Measurements from ENCODE around the gene IER2. TPM values are rescaled to one million over a fixed set of nuclear protein-coding genes. Genes with fewer than 3 reads are reported as not detected.

The IER2 gene
- total and polyA plus RNA-seq, 9 of the 15 experiments (the other 6 are each of a cell fraction or from before 2014, with no cell fraction given): 4.5 to 205 (median 23.7) TPM

- TF ChIP-seq NR2F6 (CRISPR knock-in tag; IDR thresholded peaks at IDR 0.05) (no peak), GABPB1 (CRISPR knock-in tag; IDR thresholded peaks at IDR 0.05) (peak; percentile 71), FOXJ2 (tag; IDR thresholded peaks at IDR 0.05) (no peak), ZNF436 (CRISPR knock-in tag; IDR thresholded peaks at IDR 0.05) (no peak), RREB1 (CRISPR knock-in tag; IDR thresholded peaks at IDR 0.05) (no peak), ATF3 (IDR thresholded peaks at IDR 0.05) (peak; percentile 43; the same call in 1 of the 2 replicates), ATF3 (CRISPR knock-in tag; conservative IDR thresholded peaks at IDR 0.05) (no peak), KAT2B (IDR thresholded peaks at IDR 0.05; ENCODE audit: low read depth, low read length) (no peak), KLF16 (IDR thresholded peaks at IDR 0.05) (no peak), IRF2 (CRISPR knock-in tag; IDR thresholded peaks at IDR 0.05) (no peak), DPF2 (IDR thresholded peaks at IDR 0.05) (no peak), ZFP1 (CRISPR knock-in tag; IDR thresholded peaks at IDR 0.05) (no peak), ZNF24 (IDR thresholded peaks at IDR 0.05) (0 out of 2 replicates have a peak, but pooled peaks have one; percentile 35), ATF7 (IDR thresholded peaks at IDR 0.05) (peak; percentile 91), ZNF717 (CRISPR knock-in tag; IDR thresholded peaks at IDR 0.05) (no peak), PURB (CRISPR knock-in tag; IDR thresholded peaks at IDR 0.05; ENCODE audit: low read depth) (no peak), ATF4 (CRISPR knock-in tag; IDR thresholded peaks at IDR 0.05) (no peak), SRF (CRISPR knock-in tag; IDR thresholded peaks at IDR 0.05) (peak; percentile 93 to 98), TEAD2 (tag; IDR thresholded peaks at IDR 0.05) (peak; percentile 91), POLR2AphosphoS2 (IDR thresholded peaks at IDR 0.05; ENCODE audit: low read length) (no peak; the same call in 1 of the 2 replicates), CREB1 (IDR thresholded peaks at IDR 0.05) (0 out of 2 replicates have a peak, but pooled peaks have one; percentile 6), CREB1 (CRISPR knock-in tag; IDR thresholded peaks at IDR 0.05) (peak; percentile 72), PTBP1 (IDR thresholded peaks at IDR 0.05; ENCODE audit: low read depth, low read length) (no peak), IFI16 (CRISPR knock-in tag; IDR thresholded peaks at IDR 0.05) (no peak)
Observed at GRCh38 chr19:13151605-13152355, 1.6 kb downstream of the IER2 start (continued).
